HCT116 (cell line): ENCODE data around the gene KATNAL2. TPM values are rescaled to one million over a fixed set of nuclear protein-coding genes. Genes with fewer than 3 reads are reported as not detected.

Experiments
- ATAC-seq: fragments of 200-7000 bp; cut with Tn5 transposase; 2 replicates; pipeline ENCODE4 v1.9.1; 2020; ENCODE audit warnings: mild to moderate bottlenecking, moderate library complexity
- BruUV-seq: library from RNA; stranded (reverse); fragments of 400-500 nt; replicated peaks from 2 replicates; lab custom pipeline; 2021; lab: Mats Ljungman, UMichigan
- CTCF ChIA-PET: fragments of 300-600 bp; sonication (Branson Sonifier 250); formaldehyde crosslinking; loops from one replicate; lab custom pipeline; 2021; ENCODE audit warnings: antibody characterized with exemption; lab: Charles Lee
- POLR2A ChIA-PET: fragments of 300-600, 350-600 bp; sonication (Branson Sonifier 250); formaldehyde crosslinking; loops from one replicate; lab custom pipeline; 2021; ENCODE audit warnings: antibody characterized with exemption; lab: Charles Lee
- RAD21 ChIA-PET, 2 experiments: fragments of 300-600 bp; sonication (Branson Sonifier 250); formaldehyde crosslinking; loops; one replicate each; lab custom pipeline; 2023; ENCODE audit warnings: low total read pairs in 2 of 2; ENCODE audit not compliant: uncharacterized antibody in 2 of 2, unreplicated experiment in 2 of 2, low non-redundant PET in 1 of 2; lab: Charles Lee
- DNase-seq: peaks from one replicate; pipeline ENCODE4 v3.0.0-alpha.2; 2010; ENCODE audit warnings: low read depth, low spot score
- H2AFZ ChIP-seq: fragments of 200-600 bp; shearing (Covaris generic), sonication (generic); 2 replicates; pipeline ENCODE4 v1.6.1; 2017; ENCODE audit warnings: low read depth, mixed run types, mixed read lengths, antibody characterized with exemption, low read length; ENCODE audit not compliant: poor library complexity, severe bottlenecking
- H3K27ac ChIP-seq: 2 replicates; pipeline ENCODE4 v1.5.1; 2012; ENCODE audit warnings: low read depth, low read length
- H3K27me3 ChIP-seq: fragments of 200-600 bp; sonication (generic); 2 replicates; pipeline ENCODE4 v1.6.1; 2016; ENCODE audit warnings: mixed run types, low read length, mixed read lengths; ENCODE audit not compliant: insufficient read depth
- H3K36me3 ChIP-seq, 2 experiments: fragments of 200-500 bp in 1 of 2; fragments of 200-600 bp in 1 of 2; sonication (Bioruptor generic) in 1 of 2; sonication (generic) in 1 of 2; 2 replicates each; pipeline versions ENCODE4 v1.5.1 to v1.6.1; 2014 to 2016; ENCODE audit warnings: low read length in 2 of 2, inconsistent platforms in 1 of 2, mixed read lengths in 1 of 2, mixed run types in 1 of 2; ENCODE audit not compliant: insufficient read depth in 2 of 2, control insufficient read depth in 1 of 2
- H3K4me1 ChIP-seq, 2 experiments: fragments of 200-600 bp in 1 of 2; sonication (generic) in 1 of 2; 2 replicates each; pipeline versions ENCODE4 v1.5.1 to v1.6.1; 2012 to 2017; ENCODE audit warnings: low read length in 2 of 2, inconsistent platforms in 1 of 2, mild to moderate bottlenecking in 1 of 2, mixed read lengths in 1 of 2, mixed run types in 1 of 2, moderate library complexity in 1 of 2; ENCODE audit not compliant: insufficient read depth in 2 of 2, control insufficient read depth in 1 of 2
- H3K4me2 ChIP-seq: fragments of 200-600 bp; sonication (generic); 2 replicates; pipeline ENCODE4 v1.6.1; 2017; ENCODE audit warnings: mixed run types, low read length, mixed read lengths
- H3K4me3 ChIP-seq, 2 experiments: fragments of 200-600 bp in 1 of 2; sonication (generic) in 1 of 2; replicated peaks in 1 of 2; 2 replicates each; pipeline ENCODE4 v1.5.1; 2011 to 2016; ENCODE audit warnings: low read length in 2 of 2, control low read depth in 1 of 2, low read depth in 1 of 2, mild to moderate bottlenecking in 1 of 2, mixed read lengths in 1 of 2, mixed run types in 1 of 2
- H3K79me2 ChIP-seq: fragments of 200-600 bp; sonication (generic); 2 replicates; pipeline ENCODE4 v1.6.1; 2017; ENCODE audit warnings: mild to moderate bottlenecking, mixed run types, low read length, moderate library complexity, mixed read lengths; ENCODE audit not compliant: insufficient read depth
- H3K9ac ChIP-seq: fragments of 200-600 bp; sonication (generic); 2 replicates; pipeline ENCODE4 v1.6.1; 2016; ENCODE audit warnings: low read length, mixed read lengths
- H3K9me2 ChIP-seq: fragments of 200-600 bp; sonication (generic), shearing (Covaris generic); 2 replicates; pipeline ENCODE4 v1.6.1; 2017; ENCODE audit warnings: mixed run types, mild to moderate bottlenecking, moderate library complexity; ENCODE audit not compliant: insufficient read depth
- H3K9me3 ChIP-seq, 2 experiments: fragments of 200-500 bp in 1 of 2; fragments of 200-600 bp in 1 of 2; sonication (Bioruptor generic) in 1 of 2; sonication (generic) in 1 of 2; 2 replicates each; pipeline ENCODE4 v1.6.1; 2014 to 2017; ENCODE audit warnings: low read length in 2 of 2, mixed read lengths in 2 of 2, inconsistent platforms in 1 of 2, low read depth in 1 of 2, mild to moderate bottlenecking in 1 of 2, mixed run types in 1 of 2, moderate library complexity in 1 of 2; ENCODE audit not compliant: control insufficient read depth in 1 of 2, insufficient read depth in 1 of 2
- H4K20me1 ChIP-seq: fragments of 200-600 bp; sonication (generic), shearing (Covaris generic); 2 replicates; pipeline ENCODE4 v1.6.1; 2017; ENCODE audit warnings: mixed run types, mild to moderate bottlenecking, moderate library complexity; ENCODE audit not compliant: insufficient read depth
- CTCF ChIP-seq, 3 experiments: fragments of 200-600 bp in 1 of 3; sonication (generic) in 1 of 3; IDR thresholded peaks in 2 of 3; conservative IDR thresholded peaks in 1 of 3; 2 replicates each; pipeline ENCODE4 v1.5.1; 2012 to 2017; ENCODE audit warnings: low read depth in 2 of 3, low read length in 2 of 3, antibody characterized with exemption in 1 of 3, borderline replicate concordance in 1 of 3, control low read depth in 1 of 3, mild to moderate bottlenecking in 1 of 3, mixed read lengths in 1 of 3, mixed run types in 1 of 3, moderate library complexity in 1 of 3; ENCODE audit not compliant: insufficient read depth in 1 of 3
- EZH2phosphoT487 ChIP-seq: fragments of 200-600 bp; IDR thresholded peaks from 2 replicates; pipeline ENCODE4 v1.6.1; 2018; ENCODE audit warnings: antibody characterized with exemption, borderline replicate concordance
- JUND ChIP-seq: IDR thresholded peaks from 2 replicates; pipeline ENCODE4 v1.6.1; 2012
- POLR2A ChIP-seq: IDR thresholded peaks from 2 replicates; pipeline ENCODE4 v1.7.0; 2011; ENCODE audit warnings: borderline replicate concordance; ENCODE audit not compliant: insufficient read depth, insufficient read length; ENCODE audit errors: extremely low read depth
- POLR2AphosphoS5 ChIP-seq: IDR thresholded peaks from 2 replicates; pipeline ENCODE4 v1.6.1; 2011; ENCODE audit warnings: mild to moderate bottlenecking, low read depth, low read length, moderate library complexity
- RAD21 ChIP-seq: IDR thresholded peaks from 2 replicates; pipeline ENCODE4 v1.6.1; 2012; ENCODE audit warnings: low read depth, mild to moderate bottlenecking
- SIN3A ChIP-seq: IDR thresholded peaks from 2 replicates; pipeline ENCODE4 v1.6.1; 2012; ENCODE audit warnings: low read depth
- SP1 ChIP-seq: IDR thresholded peaks from 2 replicates; pipeline ENCODE4 v1.6.1; 2012; ENCODE audit warnings: low read depth
- SRF ChIP-seq: IDR thresholded peaks from 2 replicates; pipeline ENCODE4 v1.6.1; 2012; ENCODE audit warnings: low read depth
- TCF7L2 ChIP-seq: IDR thresholded peaks from 2 replicates; pipeline ENCODE4 v1.7.0; 2011; ENCODE audit warnings: borderline replicate concordance, inconsistent platforms; ENCODE audit not compliant: insufficient read depth, insufficient read length; ENCODE audit errors: extremely low read depth
- ZNF274 ChIP-seq: fragments of 200-500 bp; sonication (Bioruptor generic); IDR thresholded peaks from 2 replicates; pipeline ENCODE4 v1.6.1; 2014; ENCODE audit warnings: mild to moderate bottlenecking, low read depth, low read length, inconsistent platforms
- intact Hi-C: fragments of 100-400 bp; cut with micrococcal nuclease; formaldehyde crosslinking; loops from 2 replicates; pipeline ENCODE4 v1.10.0; 2022
- total RNA-seq: library from RNA; stranded (reverse); gene quantifications from one replicate; pipeline ENCODE4 v1.2.1, GENCODE V29; 2021; ENCODE audit not compliant: unreplicated experiment
- TF ChIP-seq, protein P1 (sequence below): IDR thresholded peaks from 2 replicates; pipeline ENCODE4 v1.6.1; 2012; ENCODE audit warnings: low read depth

KATNAL2 gene
- total RNA-seq, 1 experiment from 2014 or later, result 2.0 TPM

DNA sequence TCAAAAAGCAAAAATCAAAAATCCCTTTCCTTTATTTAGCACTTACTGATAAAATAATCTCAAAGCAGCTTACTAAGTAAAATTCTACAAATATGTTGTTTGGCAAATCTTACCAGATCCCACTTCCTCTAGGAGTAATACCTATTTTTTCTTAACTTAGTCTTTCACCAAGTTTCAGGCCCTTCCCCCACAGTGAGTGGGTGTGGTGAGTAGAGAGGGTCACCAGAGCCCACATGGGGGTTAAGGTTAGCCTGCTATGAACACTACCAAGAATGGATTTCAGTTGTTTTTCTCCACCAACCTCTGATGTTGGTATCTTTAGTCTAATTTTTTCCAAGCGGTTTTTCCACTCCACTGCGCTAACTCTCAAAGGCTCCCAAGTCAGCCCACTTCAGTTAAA is 23.3 kb upstream of the KATNAL2 start:
- no peak overlapping the region for H3K4me2 ChIP-seq
- H3K9me2 ChIP-seq, result no peaks in the 10 kb centered on the region
- H3K36me3 ChIP-seq, result peaks cover 0 to 19% of the 10 kb centered on the region in 2 experiments; a peak in 2 of 4 replicates
- no peak for DNase-seq
- no peak overlapping the region for H3K9ac ChIP-seq
- CTCF ChIA-PET, result no interaction called here
- RAD21 ChIA-PET, result no interaction called here
- no peak for ATAC-seq
- H3K4me1 ChIP-seq, result no peaks in the 10 kb centered on the region
- POLR2A ChIA-PET, result no interaction called here
- H3K79me2 ChIP-seq, result peaks cover 90% of the 10 kb centered on the region
- H3K9me3 ChIP-seq, result peaks cover 0 to under 1% of the 10 kb centered on the region in 2 experiments; a peak in 1 of 4 replicates
- intact Hi-C loops, result no loop called here
- H3K27ac ChIP-seq, result no peak overlapping the region
- TF ChIP-seq SIN3A (no peak), JUND (no peak), RAD21 (no peak), ZNF274 (no peak), SP1 (no peak), EZH2phosphoT487 (no peak)
- TF ChIP-seq, all 23 proteins: peak for 0
- H3K27me3 ChIP-seq, result no peaks in the 10 kb centered on the region
- no TSS peak for BruUV-seq
- H2AFZ ChIP-seq, result no peak overlapping the region
- no peak overlapping the region for H3K4me3 ChIP-seq
- H4K20me1 ChIP-seq, result no peaks in the 10 kb centered on the region

GRCh38 chr18:46899274-46899948 is 18.0 kb upstream of the KATNAL2 start:
- no peaks in the 10 kb centered on the region; a peak in 1 of 4 replicates for H3K36me3 ChIP-seq
- no peaks in the 10 kb centered on the region for H4K20me1 ChIP-seq
- no peaks in the 10 kb centered on the region for H3K27me3 ChIP-seq
- no peak for DNase-seq
- H3K9ac ChIP-seq, result no peak overlapping the region
- intact Hi-C loops, result no loop called here
- no peak overlapping the region for H3K4me3 ChIP-seq
- ChIA-PET RAD21 (no interaction called here), CTCF (no interaction called here), POLR2A (no interaction called here)
- H3K9me2 ChIP-seq, result no peaks in the 10 kb centered on the region
- no TSS peak for BruUV-seq
- no peaks in the 10 kb centered on the region for H3K4me1 ChIP-seq
- no peak overlapping the region for H2AFZ ChIP-seq
- H3K27ac ChIP-seq, result no peak overlapping the region
- no peak for ATAC-seq
- H3K4me2 ChIP-seq, result no peak overlapping the region
- peaks cover 96% of the 10 kb centered on the region for H3K79me2 ChIP-seq
- no peaks in the 10 kb centered on the region for H3K9me3 ChIP-seq
- TF ChIP-seq JUND (no peak), SIN3A (no peak), CTCF (IDR thresholded peaks at IDR 0.05 in 2 of 3, conservative IDR thresholded peaks at IDR 0.05 in 1 of 3; ENCODE audit: borderline replicate concordance in 1 of 3, insufficient read depth in 1 of 3, low read depth in 2 of 3, low read length in 2 of 3) (no peak), POLR2AphosphoS5 (no peak), SRF (no peak), TCF7L2 (no peak), RAD21 (no peak), EZH2phosphoT487 (no peak), POLR2A (no peak)
- TF ChIP-seq, protein P1, sequence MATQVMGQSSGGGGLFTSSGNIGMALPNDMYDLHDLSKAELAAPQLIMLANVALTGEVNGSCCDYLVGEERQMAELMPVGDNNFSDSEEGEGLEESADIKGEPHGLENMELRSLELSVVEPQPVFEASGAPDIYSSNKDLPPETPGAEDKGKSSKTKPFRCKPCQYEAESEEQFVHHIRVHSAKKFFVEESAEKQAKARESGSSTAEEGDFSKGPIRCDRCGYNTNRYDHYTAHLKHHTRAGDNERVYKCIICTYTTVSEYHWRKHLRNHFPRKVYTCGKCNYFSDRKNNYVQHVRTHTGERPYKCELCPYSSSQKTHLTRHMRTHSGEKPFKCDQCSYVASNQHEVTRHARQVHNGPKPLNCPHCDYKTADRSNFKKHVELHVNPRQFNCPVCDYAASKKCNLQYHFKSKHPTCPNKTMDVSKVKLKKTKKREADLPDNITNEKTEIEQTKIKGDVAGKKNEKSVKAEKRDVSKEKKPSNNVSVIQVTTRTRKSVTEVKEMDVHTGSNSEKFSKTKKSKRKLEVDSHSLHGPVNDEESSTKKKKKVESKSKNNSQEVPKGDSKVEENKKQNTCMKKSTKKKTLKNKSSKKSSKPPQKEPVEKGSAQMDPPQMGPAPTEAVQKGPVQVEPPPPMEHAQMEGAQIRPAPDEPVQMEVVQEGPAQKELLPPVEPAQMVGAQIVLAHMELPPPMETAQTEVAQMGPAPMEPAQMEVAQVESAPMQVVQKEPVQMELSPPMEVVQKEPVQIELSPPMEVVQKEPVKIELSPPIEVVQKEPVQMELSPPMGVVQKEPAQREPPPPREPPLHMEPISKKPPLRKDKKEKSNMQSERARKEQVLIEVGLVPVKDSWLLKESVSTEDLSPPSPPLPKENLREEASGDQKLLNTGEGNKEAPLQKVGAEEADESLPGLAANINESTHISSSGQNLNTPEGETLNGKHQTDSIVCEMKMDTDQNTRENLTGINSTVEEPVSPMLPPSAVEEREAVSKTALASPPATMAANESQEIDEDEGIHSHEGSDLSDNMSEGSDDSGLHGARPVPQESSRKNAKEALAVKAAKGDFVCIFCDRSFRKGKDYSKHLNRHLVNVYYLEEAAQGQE, result no peak
